ENCODE results near the gene P3H2. TPM values are rescaled to one million over a fixed set of nuclear protein-coding genes. Genes with fewer than 3 reads are reported as not detected.

Gene P3H2
- total and polyA plus RNA-seq, 2 donors (not counting 1 experiment from before 2014, with no cell fraction given), result not detected

DNA sequence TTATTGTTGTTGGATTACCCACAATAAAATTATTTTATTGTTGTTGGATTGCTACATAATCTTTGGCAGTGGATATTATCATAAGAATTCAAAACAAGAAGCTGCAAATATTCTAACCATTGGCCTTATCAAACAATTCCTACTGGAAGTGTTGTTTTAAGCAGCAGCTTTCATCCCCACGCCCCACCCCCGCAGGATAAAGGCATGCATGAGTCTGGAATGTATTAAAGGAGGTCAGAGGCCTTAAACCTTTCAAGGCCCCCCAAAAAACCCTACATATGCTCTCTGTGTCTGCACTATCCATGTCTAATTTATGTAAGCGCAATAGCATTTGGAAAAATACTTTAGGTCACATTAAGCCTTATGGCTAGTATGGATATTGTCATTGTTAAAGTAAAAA, 23.1 kb downstream of the P3H2 start:
- H3K4me3 Mint-ChIP-seq, result no peak overlapping the region
- H3K4me3 ChIP-seq (ENCODE audit: control extremely low read depth in 1 of 5, extremely low read depth in 1 of 5, insufficient read depth in 1 of 5, low read depth in 2 of 5, low read length in 4 of 5), result no peak overlapping the region

DNA sequence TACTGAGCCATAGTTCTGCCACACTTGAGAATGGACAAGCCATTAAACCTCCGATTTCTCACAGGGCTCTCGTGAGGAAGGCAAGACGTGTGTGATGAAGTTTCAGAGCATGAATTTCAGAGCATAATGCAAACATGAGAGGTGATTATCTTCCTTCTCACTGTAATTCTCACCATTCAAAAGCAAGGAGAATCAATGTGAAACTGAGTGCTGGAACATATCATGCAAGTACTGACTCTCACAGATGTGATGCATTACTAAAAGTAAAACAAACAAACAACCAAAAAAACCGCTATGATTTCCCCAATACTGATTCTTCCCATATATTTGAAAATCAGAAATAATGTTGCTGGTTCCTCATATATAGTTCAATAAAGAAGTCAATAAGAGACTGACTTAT, 23.7 kb downstream of the P3H2 start:
- Histone ChIP-seq H3K79me2 (ENCODE audit: control insufficient read depth, insufficient read depth, low read length) (no peaks in the 10 kb centered on the region), H3K4me2 (replicated peaks; ENCODE audit: low read depth, low read length, poor library complexity, severe bottlenecking) (no peak overlapping the region), H3K4me3 (ENCODE audit: control extremely low read depth in 1 of 5, extremely low read depth in 1 of 5, insufficient read depth in 1 of 5, low read depth in 2 of 5, low read length in 4 of 5) (no peak overlapping the region), H3K9me3 (ENCODE audit: control extremely low read depth in 1 of 3, control insufficient read depth in 2 of 3, insufficient read depth in 1 of 3, low read length in 2 of 3) (no peaks in the 10 kb centered on the region), H3K4me1 (ENCODE audit: control insufficient read depth in 2 of 2, insufficient read depth in 2 of 2, low read length in 2 of 2) (no peaks in the 10 kb centered on the region), H2AFZ (ENCODE audit: insufficient read depth, low read depth, low read length, poor library complexity, severe bottlenecking) (no peak overlapping the region), H4K20me1 (ENCODE audit: control insufficient read depth, insufficient read depth, low read length, poor library complexity, severe bottlenecking) (no peaks in the 10 kb centered on the region), H3K27ac (ENCODE audit: low read length in 2 of 2) (no peak overlapping the region), H3K9ac (ENCODE audit: low read length) (no peak overlapping the region), H3K36me3 (replicated peaks in 1 of 2; ENCODE audit: control extremely low read depth in 1 of 2, control insufficient read depth in 1 of 2, extremely low read depth in 1 of 2, insufficient read depth in 2 of 2, low read length in 1 of 2) (no peaks in the 10 kb centered on the region), H3K27me3 (replicated peaks in 1 of 4; ENCODE audit: control extremely low read depth in 1 of 4, control insufficient read depth in 3 of 4, insufficient read depth in 4 of 4, low read length in 3 of 4) (no peaks in the 10 kb centered on the region)
- H3K27me3 Mint-ChIP-seq, result peaks cover 3% of the 10 kb centered on the region
- ATAC-seq (ENCODE audit: low read depth) (no peak), DNase-seq (no peak)
- TF ChIP-seq EZH2 (IDR thresholded peaks at IDR 0.05; ENCODE audit: borderline replicate concordance, insufficient read depth, low read depth, low read length, poor library complexity, severe bottlenecking), result no peak
- TF ChIP-seq, protein P1, sequence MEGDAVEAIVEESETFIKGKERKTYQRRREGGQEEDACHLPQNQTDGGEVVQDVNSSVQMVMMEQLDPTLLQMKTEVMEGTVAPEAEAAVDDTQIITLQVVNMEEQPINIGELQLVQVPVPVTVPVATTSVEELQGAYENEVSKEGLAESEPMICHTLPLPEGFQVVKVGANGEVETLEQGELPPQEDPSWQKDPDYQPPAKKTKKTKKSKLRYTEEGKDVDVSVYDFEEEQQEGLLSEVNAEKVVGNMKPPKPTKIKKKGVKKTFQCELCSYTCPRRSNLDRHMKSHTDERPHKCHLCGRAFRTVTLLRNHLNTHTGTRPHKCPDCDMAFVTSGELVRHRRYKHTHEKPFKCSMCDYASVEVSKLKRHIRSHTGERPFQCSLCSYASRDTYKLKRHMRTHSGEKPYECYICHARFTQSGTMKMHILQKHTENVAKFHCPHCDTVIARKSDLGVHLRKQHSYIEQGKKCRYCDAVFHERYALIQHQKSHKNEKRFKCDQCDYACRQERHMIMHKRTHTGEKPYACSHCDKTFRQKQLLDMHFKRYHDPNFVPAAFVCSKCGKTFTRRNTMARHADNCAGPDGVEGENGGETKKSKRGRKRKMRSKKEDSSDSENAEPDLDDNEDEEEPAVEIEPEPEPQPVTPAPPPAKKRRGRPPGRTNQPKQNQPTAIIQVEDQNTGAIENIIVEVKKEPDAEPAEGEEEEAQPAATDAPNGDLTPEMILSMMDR (IDR thresholded peaks at IDR 0.05), result no peak
- ChIA-PET CTCF (no interaction called here), POLR2A (no interaction called here)
- H3K27ac Mint-ChIP-seq, result no peak overlapping the region
- H3K9me3 Mint-ChIP-seq (ENCODE audit: insufficient read depth), result no peaks in the 10 kb centered on the region
- intact Hi-C loops (cut with micrococcal nuclease), result no loop called here
- no peak overlapping the region for H3K4me3 Mint-ChIP-seq
- peaks cover 2% of the 10 kb centered on the region for H3K4me1 Mint-ChIP-seq
- WGBS (ENCODE audit: insufficient coverage), result no CpG with 5 or more reads among the region's 4 CpGs

More for the DNA sequence above, 23.1 kb downstream of the P3H2 start:
- ChIA-PET CTCF (no interaction called here), POLR2A (no interaction called here)
- H3K27ac Mint-ChIP-seq, result no peak overlapping the region
- peaks cover 2% of the 10 kb centered on the region for H3K4me1 Mint-ChIP-seq
- no peaks in the 10 kb centered on the region for H3K9me3 Mint-ChIP-seq (ENCODE audit: insufficient read depth)
- H3K27me3 Mint-ChIP-seq, result peaks cover 3% of the 10 kb centered on the region
- Histone ChIP-seq H3K27me3 (replicated peaks in 1 of 4; ENCODE audit: control extremely low read depth in 1 of 4, control insufficient read depth in 3 of 4, insufficient read depth in 4 of 4, low read length in 3 of 4) (no peaks in the 10 kb centered on the region), H3K27ac (ENCODE audit: low read length in 2 of 2) (no peak overlapping the region), H3K79me2 (ENCODE audit: control insufficient read depth, insufficient read depth, low read length) (no peaks in the 10 kb centered on the region), H3K9ac (ENCODE audit: low read length) (no peak overlapping the region), H3K4me2 (replicated peaks; ENCODE audit: low read depth, low read length, poor library complexity, severe bottlenecking) (no peak overlapping the region), H2AFZ (ENCODE audit: insufficient read depth, low read depth, low read length, poor library complexity, severe bottlenecking) (no peak overlapping the region), H3K4me1 (ENCODE audit: control insufficient read depth in 2 of 2, insufficient read depth in 2 of 2, low read length in 2 of 2) (no peaks in the 10 kb centered on the region), H4K20me1 (ENCODE audit: control insufficient read depth, insufficient read depth, low read length, poor library complexity, severe bottlenecking) (no peaks in the 10 kb centered on the region), H3K9me3 (ENCODE audit: control extremely low read depth in 1 of 3, control insufficient read depth in 2 of 3, insufficient read depth in 1 of 3, low read length in 2 of 3) (no peaks in the 10 kb centered on the region), H3K36me3 (replicated peaks in 1 of 2; ENCODE audit: control extremely low read depth in 1 of 2, control insufficient read depth in 1 of 2, extremely low read depth in 1 of 2, insufficient read depth in 2 of 2, low read length in 1 of 2) (no peaks in the 10 kb centered on the region)
- no peak for ATAC-seq (ENCODE audit: low read depth)
- no CpG with 5 or more reads among the region's 3 CpGs for WGBS (ENCODE audit: insufficient coverage)
- DNase-seq, result no peak
- TF ChIP-seq EZH2 (IDR thresholded peaks at IDR 0.05; ENCODE audit: borderline replicate concordance, insufficient read depth, low read depth, low read length, poor library complexity, severe bottlenecking), result no peak
- TF ChIP-seq, protein P1 (IDR thresholded peaks at IDR 0.05), result no peak
- intact Hi-C loops (cut with micrococcal nuclease), result no loop called here

All from B cell (primary cell).